ENCODE results near the gene TSPAN13.

TSPAN13 gene

GRCh38 chr7:16729541-16729940 lies 24.0 kb upstream of the TSPAN13 start:
- Histone ChIP-seq H3K4me3 (ENCODE audit: insufficient read length, low read depth) (no peak overlapping the region), H3K9me3 (ENCODE audit: insufficient read depth, low read length) (no peaks in the 10 kb centered on the region), H3K4me1 (ENCODE audit: insufficient read depth, insufficient read length) (no peaks in the 10 kb centered on the region), H3K9ac (ENCODE audit: insufficient read length, low read depth) (no peak overlapping the region), H3K27me3 (ENCODE audit: insufficient read depth, insufficient read length) (no peaks in the 10 kb centered on the region), H3K36me3 (ENCODE audit: insufficient read depth, insufficient read length, low read length) (no peaks in the 10 kb centered on the region)
- TF ChIP-seq ZNF274 (IDR thresholded peaks at IDR 0.05; ENCODE audit: low read depth, low read length) (no peak), YY1 (IDR thresholded peaks at IDR 0.05; ENCODE audit: insufficient read depth, insufficient read length) (no peak), SUZ12 (IDR thresholded peaks at IDR 0.05; ENCODE audit: extremely low read depth, insufficient read depth, insufficient read length) (no peak)
- DNase-seq (ENCODE audit: low read depth, low spot score) = no peak

DNA sequence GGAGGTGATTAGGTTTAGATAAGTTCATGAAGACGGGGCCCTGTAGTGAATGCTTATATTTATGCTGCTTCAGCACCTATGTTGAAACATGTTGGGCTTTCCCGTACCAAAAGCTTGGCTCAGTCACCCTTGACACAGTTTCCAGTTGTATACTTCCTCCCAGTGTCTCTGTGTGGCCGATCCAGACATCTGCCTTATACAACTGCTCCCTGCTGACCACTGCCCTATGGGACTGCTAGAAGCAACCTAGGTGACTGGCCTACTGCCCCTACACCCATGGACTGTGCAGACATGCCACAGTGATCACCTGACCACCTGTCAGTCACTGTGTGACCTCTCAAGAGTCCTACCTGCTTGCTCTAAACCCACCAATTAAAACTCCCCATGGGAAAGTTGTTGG lies 22.6 kb upstream of the TSPAN13 start:
- DNase-seq (ENCODE audit: low read depth, low spot score) = no peak
- Histone ChIP-seq H3K36me3 (ENCODE audit: insufficient read depth, insufficient read length, low read length) (no peaks in the 10 kb centered on the region), H3K4me3 (ENCODE audit: insufficient read length, low read depth) (no peak overlapping the region), H3K4me1 (ENCODE audit: insufficient read depth, insufficient read length) (no peaks in the 10 kb centered on the region), H3K27me3 (ENCODE audit: insufficient read depth, insufficient read length) (no peaks in the 10 kb centered on the region), H3K9me3 (ENCODE audit: insufficient read depth, low read length) (no peaks in the 10 kb centered on the region), H3K9ac (ENCODE audit: insufficient read length, low read depth) (no peak overlapping the region)
- TF ChIP-seq ZNF274 (IDR thresholded peaks at IDR 0.05; ENCODE audit: low read depth, low read length) (no peak), YY1 (IDR thresholded peaks at IDR 0.05; ENCODE audit: insufficient read depth, insufficient read length) (no peak), SUZ12 (IDR thresholded peaks at IDR 0.05; ENCODE audit: extremely low read depth, insufficient read depth, insufficient read length) (no peak)

GRCh38 chr7:16732828-16733227 lies 20.7 kb upstream of the TSPAN13 start:
- no peak for DNase-seq (ENCODE audit: low read depth, low spot score)
- no peaks in the 10 kb centered on the region for H3K36me3 ChIP-seq (ENCODE audit: insufficient read depth, insufficient read length, low read length)
- no peaks in the 10 kb centered on the region for H3K9me3 ChIP-seq (ENCODE audit: insufficient read depth, low read length)
- no peak overlapping the region for H3K9ac ChIP-seq (ENCODE audit: insufficient read length, low read depth)
- TF ChIP-seq ZNF274 (IDR thresholded peaks at IDR 0.05; ENCODE audit: low read depth, low read length) = no peak
- TF ChIP-seq SUZ12 (IDR thresholded peaks at IDR 0.05; ENCODE audit: extremely low read depth, insufficient read depth, insufficient read length) = no peak
- TF ChIP-seq YY1 (IDR thresholded peaks at IDR 0.05; ENCODE audit: insufficient read depth, insufficient read length) = no peak
- H3K4me1 ChIP-seq (ENCODE audit: insufficient read depth, insufficient read length) = no peaks in the 10 kb centered on the region
- no peak overlapping the region for H3K4me3 ChIP-seq (ENCODE audit: insufficient read length, low read depth)
- no peaks in the 10 kb centered on the region for H3K27me3 ChIP-seq (ENCODE audit: insufficient read depth, insufficient read length)

GRCh38 chr7:16734148-16734726 lies 19.3 kb upstream of the TSPAN13 start:
- Histone ChIP-seq H3K36me3 (ENCODE audit: insufficient read depth, insufficient read length, low read length) (no peaks in the 10 kb centered on the region), H3K27me3 (ENCODE audit: insufficient read depth, insufficient read length) (no peaks in the 10 kb centered on the region), H3K4me3 (ENCODE audit: insufficient read length, low read depth) (no peak overlapping the region), H3K4me1 (ENCODE audit: insufficient read depth, insufficient read length) (no peaks in the 10 kb centered on the region), H3K9ac (ENCODE audit: insufficient read length, low read depth) (no peak overlapping the region), H3K9me3 (ENCODE audit: insufficient read depth, low read length) (no peaks in the 10 kb centered on the region)
- DNase-seq (ENCODE audit: low read depth, low spot score) = no peak
- no peak for TF ChIP-seq YY1 (IDR thresholded peaks at IDR 0.05; ENCODE audit: insufficient read depth, insufficient read length)
- TF ChIP-seq ZNF274 (IDR thresholded peaks at IDR 0.05; ENCODE audit: low read depth, low read length) = no peak
- TF ChIP-seq SUZ12 (IDR thresholded peaks at IDR 0.05; ENCODE audit: extremely low read depth, insufficient read depth, insufficient read length) = no peak

- DNase-seq (ENCODE audit: low read depth, low spot score) = no peak
Observed at GRCh38 chr7:16735020-16735419, 18.5 kb upstream of the TSPAN13 start.

DNA sequence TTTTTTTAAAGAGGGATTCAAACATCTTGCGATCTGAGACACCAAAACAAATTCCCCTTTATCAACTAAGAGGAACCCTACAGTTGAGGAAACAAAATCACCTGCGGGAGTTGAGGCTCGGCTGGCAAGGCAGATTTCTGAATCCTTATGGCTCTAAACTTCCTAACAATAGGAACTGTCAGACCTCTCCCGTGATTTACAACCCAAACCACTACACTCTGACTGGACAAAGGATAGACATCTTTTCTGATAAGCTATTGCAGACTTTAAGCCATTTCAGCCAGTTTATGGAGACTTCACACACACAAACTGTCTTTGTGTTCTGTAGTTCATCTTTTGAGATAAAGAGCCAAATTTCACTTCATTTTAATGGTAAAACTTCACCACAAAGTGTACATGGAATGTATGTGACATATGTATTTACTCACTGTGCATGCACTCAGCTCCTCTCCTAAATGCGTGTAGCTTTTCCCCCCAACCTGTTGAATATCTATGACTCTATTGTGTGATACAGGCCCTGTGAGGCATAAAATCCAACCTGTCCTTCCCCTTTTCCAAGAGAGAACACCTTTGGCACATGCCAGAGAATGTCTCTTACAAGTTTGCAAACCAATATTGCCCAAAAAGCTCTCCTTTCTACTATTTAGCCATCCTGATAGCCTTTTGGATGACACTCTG lies 15.4 kb upstream of the TSPAN13 start:
- no peaks in the 10 kb centered on the region for H3K27me3 ChIP-seq (ENCODE audit: insufficient read depth, insufficient read length)
- no peaks in the 10 kb centered on the region for H3K36me3 ChIP-seq (ENCODE audit: insufficient read depth, insufficient read length, low read length)
- no peak overlapping the region for H3K4me3 ChIP-seq (ENCODE audit: insufficient read length, low read depth)
- H3K9me3 ChIP-seq (ENCODE audit: insufficient read depth, low read length) = no peaks in the 10 kb centered on the region
- H3K4me1 ChIP-seq (ENCODE audit: insufficient read depth, insufficient read length) = no peaks in the 10 kb centered on the region
- no peak overlapping the region for H3K9ac ChIP-seq (ENCODE audit: insufficient read length, low read depth)
- TF ChIP-seq SUZ12 (IDR thresholded peaks at IDR 0.05; ENCODE audit: extremely low read depth, insufficient read depth, insufficient read length) (no peak), ZNF274 (IDR thresholded peaks at IDR 0.05; ENCODE audit: low read depth, low read length) (no peak), YY1 (IDR thresholded peaks at IDR 0.05; ENCODE audit: insufficient read depth, insufficient read length) (no peak)
- no peak for DNase-seq (ENCODE audit: low read depth, low spot score)

More at GRCh38 chr7:16735020-16735419, 18.5 kb upstream of the TSPAN13 start:
- Histone ChIP-seq H3K27me3 (ENCODE audit: insufficient read depth, insufficient read length) (no peaks in the 10 kb centered on the region), H3K9me3 (ENCODE audit: insufficient read depth, low read length) (no peaks in the 10 kb centered on the region), H3K4me1 (ENCODE audit: insufficient read depth, insufficient read length) (no peaks in the 10 kb centered on the region), H3K9ac (ENCODE audit: insufficient read length, low read depth) (no peak overlapping the region), H3K36me3 (ENCODE audit: insufficient read depth, insufficient read length, low read length) (no peaks in the 10 kb centered on the region), H3K4me3 (ENCODE audit: insufficient read length, low read depth) (no peak overlapping the region)
- no peak for TF ChIP-seq ZNF274 (IDR thresholded peaks at IDR 0.05; ENCODE audit: low read depth, low read length)

DNA sequence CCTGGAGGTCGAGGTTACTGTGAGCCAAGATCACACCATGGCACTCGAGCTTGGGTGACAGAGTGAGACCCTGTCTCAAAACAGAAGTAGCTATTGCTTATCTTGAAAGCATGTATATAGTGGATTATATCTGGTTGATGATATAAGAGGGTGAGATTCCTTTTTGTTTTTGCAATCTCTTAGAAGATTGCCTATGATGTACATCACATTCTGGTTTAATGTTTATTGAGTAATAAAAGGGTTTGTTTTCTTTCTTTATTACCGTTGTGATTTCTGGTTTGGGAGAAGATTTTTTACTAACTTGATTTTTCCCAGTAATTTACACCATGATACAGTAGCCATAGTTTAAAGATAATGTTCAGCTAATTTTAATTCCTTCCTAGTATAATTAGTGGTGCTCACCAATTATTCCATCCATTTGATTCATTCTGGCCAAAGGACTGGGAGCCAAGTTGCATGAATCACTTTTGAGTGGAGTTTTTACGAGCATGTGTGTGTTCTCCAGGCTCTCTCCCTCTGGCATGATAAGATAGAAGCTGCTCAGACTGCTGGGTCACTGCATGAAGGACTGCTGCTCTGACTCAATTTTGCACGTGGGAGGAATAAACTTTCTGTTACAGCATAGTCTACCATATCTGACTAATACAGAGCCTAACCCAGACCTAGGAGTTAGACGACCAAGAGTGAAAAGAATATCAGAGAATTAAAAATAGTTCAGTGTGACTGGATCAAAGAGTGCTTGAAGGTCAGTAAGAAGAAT lies 13.5 kb upstream of the TSPAN13 start:
- no peak overlapping the region for H3K9ac ChIP-seq (ENCODE audit: insufficient read length, low read depth)
- H3K4me1 ChIP-seq (ENCODE audit: insufficient read depth, insufficient read length) = no peaks in the 10 kb centered on the region
- no peaks in the 10 kb centered on the region for H3K27me3 ChIP-seq (ENCODE audit: insufficient read depth, insufficient read length)
- H3K36me3 ChIP-seq (ENCODE audit: insufficient read depth, insufficient read length, low read length) = no peaks in the 10 kb centered on the region
- no peaks in the 10 kb centered on the region for H3K9me3 ChIP-seq (ENCODE audit: insufficient read depth, low read length)
- TF ChIP-seq YY1 (IDR thresholded peaks at IDR 0.05; ENCODE audit: insufficient read depth, insufficient read length) (no peak), SUZ12 (IDR thresholded peaks at IDR 0.05; ENCODE audit: extremely low read depth, insufficient read depth, insufficient read length) (no peak), ZNF274 (IDR thresholded peaks at IDR 0.05; ENCODE audit: low read depth, low read length) (no peak)
- H3K4me3 ChIP-seq (ENCODE audit: insufficient read length, low read depth) = no peak overlapping the region
- DNase-seq (ENCODE audit: low read depth, low spot score) = no peak
